CD4-positive, alpha-beta T cell treated with Interleukin-17A for 4 hours (primary cell): ENCODE data around the gene SMARCE1.
A peak's percentile ranks its signal among the peaks of the same experiment; 100 is the strongest.

Experiments
- DNase-seq: peaks from one replicate; pipeline ENCODE4 v3.0.0-alpha.2; 2020; ENCODE audit warnings: mixed read lengths

SMARCE1 gene

DNA sequence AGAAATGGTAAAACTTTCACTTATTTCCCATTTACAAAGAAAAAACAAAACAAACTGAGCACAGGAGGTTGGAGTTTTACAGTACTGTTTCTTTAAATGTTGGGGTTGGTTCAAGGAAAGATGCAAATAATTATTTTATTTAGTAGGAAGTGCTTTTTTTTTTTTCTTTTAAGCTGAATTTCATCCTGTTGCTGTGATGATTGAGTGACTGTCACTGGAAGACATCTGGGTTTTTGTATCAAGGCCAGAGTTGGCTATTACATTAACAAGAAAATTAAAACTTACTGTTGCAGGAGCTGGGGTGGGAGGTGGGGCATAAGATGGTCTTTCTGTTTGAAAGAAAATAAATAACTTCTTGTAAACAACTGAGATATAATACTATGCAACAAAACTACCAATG lies 2.3 kb downstream of the SMARCE1 start:
- DNase-seq = no peak

DNA sequence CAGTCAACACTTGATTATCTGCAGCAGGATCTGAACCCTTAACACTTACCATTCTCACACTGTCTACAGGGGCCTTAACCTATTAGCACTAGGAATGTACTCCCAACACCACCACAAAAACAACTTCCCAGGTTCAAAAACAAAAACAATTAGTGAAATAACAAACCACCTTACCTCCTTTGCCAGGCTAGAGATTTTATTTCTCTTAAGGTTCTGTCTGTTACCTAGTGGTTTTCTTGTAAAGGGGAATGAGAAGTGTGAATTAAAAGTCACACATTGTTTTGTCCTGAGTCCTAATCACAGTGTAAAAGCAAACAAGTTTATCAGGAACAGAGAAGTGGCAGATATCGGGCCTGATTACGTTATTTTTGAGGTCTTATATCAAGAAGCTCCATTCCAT lies 9.7 kb downstream of the SMARCE1 start:
- DNase-seq = no peak

DNA sequence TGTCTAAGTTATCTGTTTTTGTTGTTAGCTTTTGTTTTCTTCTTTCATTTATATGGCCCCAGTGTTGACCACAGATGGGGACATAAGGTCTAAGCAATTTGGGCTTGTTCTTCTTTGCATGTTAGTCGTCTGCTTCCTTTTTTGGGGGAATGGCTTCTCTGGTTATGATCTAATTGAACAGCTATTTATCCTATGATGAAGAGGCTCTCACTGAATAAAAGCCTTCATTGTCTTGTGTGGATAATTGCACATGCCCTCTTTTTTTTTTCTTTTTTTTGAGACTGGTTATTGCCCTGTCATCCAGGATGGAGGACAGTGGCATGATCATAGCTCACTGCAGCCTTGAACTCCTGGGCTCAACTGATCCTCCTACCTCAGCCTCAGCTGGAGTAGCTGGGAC lies 13.7 kb downstream of the SMARCE1 start:
- no peak for DNase-seq

DNA sequence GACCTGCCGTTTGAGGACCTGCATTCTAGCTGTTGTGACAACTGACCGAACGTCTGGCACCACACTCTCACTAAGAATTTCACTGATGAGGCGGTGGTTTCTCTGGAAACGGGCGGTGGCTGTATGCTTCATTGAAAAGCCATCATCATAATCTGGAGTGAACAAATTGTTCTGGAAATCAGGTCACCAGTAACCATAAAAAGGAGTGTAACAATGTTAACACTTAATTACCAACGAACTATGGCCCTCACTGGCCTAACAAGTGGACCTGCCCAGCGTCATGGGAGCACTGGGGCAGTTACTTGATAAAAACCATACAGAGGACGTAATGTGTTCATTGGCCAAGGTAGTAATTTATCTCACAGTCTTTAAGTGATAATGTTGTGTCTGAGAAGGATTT lies 15.4 kb downstream of the SMARCE1 start:
- no peak for DNase-seq

DNA sequence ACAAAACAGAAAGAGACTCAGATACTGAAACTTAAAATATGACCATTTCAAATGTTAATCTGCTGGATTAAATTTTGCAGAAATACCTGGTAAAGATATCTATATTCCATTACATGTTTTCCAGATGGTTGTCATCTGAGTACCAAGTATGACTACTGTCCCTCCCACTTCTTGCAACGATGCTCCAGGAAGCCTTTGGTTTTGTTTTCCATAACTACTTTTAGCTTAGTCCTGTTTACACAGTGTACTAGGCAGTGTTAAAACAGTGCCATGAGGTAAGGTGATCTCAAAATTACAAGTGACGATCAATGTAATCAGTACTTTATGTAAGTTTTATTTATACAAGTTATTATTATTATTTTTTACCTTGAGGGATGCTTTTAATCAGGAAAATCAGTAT lies 17.8 kb downstream of the SMARCE1 start:
- no peak for DNase-seq

DNA sequence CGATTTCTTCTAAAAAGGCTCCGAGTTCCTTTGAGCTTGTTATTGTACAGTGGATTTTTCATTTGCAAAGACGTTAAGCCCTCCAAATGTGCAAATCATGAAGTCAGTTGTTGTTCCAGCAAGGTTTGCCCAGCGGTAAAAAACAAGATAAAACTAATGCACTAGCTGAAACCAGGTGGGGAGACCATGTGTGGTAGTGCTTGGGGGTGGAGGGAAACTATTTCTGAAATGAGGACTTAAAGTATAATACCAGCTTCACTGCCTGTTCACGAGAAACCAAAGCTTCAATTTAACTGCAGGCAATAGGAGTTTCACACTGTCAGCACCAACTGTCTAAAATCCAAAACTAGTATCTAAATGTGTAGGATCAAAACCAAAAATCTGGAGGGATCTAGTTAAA lies 22.3 kb downstream of the SMARCE1 start:
- DNase-seq = no peak

DNA sequence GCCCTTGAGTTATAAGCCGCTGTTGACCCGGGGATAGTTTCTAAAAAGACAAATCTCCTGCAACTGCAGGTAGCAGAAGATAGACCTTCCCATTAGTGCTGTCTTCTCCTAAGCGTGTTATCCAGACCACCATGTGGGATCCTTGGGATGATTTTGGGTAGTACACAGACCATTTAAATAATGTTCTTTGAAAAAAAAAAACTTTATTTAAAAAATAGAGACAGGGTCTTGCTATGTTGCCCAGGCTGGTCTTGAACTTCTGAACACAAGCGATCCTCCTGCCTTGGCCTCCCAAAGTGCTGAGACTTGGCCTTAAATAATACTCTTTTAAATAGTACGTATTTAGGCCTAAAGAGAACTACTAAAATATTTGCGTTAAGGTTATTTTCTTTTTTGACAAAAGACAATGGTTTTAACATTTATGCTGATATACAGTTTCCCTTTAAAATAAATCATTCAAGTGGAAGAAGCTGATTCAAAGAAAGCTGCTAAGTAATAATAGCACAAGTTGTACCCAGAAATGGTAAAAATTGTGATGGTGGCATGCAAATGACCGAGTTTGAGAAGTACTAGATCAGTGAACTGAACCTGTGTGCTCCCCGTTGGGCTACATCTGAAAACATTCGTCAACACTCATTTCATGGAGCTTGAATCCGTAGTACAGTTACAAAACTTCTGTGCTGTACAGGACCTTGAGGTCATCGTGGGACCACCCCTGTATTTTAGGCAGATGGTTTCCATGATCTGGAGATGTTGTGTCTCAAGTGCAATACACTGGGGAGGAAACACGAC lies 24.0 kb downstream of the SMARCE1 start:
- DNase-seq = no peak

DNA sequence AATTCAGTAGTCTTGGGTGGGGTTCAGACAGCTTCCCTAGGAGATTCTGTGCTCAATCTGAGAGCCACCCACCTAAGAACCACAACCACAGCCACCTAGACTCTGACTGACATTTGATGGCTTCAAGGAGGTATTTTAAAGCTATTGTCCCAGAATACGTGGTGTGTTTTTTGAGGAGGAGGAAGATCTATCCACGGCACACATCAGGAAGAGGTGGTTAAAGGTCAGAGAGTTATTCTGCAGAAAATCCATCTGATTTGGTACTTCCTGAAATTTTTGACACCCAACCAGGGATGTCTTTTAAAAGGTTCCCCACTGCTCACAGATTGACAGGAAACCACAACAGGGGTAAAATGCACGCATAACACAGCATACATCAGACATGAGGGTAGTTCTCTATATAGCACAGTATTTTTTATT lies 25.1 kb downstream of the SMARCE1 start:
- DNase-seq = no peak

DNA sequence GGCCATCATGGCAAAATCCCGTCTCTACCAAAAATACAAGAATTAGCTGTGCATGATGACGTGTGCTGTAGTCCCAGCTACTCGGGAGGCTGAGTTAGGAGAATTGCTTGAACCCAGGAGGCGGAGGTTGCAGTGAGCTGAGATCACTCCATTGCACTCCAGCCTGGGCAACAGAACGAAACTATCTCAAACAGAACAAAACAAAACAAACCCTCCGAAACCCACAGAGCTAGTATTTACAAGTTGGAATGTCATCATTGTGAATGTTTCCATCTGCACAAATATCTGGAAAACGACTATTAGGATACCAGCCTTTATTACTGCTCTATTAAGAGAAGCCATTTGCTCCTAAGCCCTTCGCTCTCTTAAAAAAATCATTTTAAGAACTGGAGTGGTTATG lies 26.0 kb downstream of the SMARCE1 start:
- no peak for DNase-seq

DNA sequence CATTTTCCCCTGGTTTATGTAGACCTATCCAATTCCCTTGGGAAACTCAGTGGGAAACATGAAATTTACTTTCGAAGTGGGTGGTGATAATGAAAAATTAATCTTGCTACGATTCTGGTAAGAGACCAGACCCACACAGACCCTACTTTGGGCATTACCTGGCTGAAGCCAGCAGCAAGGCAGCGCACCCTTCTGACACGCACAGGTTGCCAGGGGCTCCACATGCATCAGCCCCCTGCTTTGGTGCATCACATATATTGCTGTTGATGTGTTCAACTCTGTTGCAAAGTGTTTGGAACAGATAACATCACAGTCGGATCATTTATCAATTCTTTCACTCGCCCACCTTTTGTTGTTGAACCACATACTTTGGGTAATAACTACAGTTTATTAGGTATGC lies 26.6 kb downstream of the SMARCE1 start:
- no peak for DNase-seq

DNA sequence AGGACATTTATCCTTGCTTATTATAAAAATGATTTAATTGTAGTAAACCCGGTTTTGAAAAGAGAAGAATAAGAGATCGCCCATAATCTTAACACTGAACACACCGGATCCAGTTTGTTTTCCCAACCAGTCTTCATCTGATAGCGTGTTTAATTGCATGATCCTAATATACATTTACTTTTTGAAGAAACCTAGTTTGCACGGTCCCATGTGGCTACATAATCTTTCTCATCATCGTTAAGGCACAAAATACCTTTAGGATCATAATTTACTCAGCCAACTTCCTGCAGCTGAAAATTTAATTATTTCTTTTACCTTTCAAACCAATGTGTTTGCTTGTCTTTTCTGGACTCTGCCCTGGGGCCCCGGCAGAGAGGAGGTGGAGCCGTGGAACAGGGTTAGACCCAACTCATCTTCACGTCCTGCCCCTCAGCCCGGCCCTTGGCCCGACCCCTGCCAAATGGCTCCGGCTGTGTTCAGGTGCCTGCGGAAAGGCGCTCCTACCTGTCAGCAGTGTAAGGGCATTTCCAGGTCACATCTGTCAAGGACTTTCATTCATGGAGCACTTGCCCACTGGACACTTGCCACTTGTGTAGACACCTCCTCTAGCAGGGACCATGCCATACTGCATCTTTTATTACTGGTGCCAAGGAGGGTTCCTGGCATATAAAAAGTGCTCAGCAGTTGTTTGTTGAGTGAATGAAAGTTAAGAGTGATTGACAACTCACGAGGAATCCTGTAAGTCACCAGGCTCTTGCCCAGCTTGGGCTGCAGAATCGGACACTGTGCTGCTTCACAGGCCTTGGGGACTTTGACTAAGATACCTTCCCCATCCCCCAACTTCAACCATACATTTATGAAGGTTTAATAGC lies 28.6 kb downstream of the SMARCE1 start:
- no peak for DNase-seq

DNA sequence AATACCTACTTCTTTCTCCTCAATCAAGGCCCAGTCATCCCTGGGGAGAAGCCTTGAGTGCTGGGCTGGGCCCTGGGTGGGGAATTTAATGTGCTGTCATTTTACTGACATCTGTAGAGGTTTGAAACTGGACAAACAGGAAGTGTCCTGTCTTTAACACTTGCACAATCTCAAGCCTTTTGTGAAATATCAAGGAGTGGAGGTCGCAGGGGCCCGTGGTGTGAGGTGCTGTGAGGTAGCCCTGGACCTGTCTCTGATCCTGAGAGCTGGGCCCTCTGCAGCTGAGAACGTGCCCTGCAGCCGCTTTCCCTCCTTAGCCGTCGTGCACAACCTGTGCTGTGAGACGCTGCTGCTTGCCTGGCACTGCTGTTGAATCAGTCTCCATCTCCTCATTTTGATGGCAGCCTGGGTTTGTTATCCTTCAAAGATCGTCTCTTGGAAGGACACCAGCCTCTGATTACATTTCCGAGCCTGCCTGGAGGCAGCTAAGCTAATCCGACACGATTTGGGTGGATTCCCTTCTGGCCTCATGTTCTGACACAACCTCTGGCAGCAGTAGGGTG lies 29.9 kb downstream of the SMARCE1 start:
- DNase-seq = no peak

DNA sequence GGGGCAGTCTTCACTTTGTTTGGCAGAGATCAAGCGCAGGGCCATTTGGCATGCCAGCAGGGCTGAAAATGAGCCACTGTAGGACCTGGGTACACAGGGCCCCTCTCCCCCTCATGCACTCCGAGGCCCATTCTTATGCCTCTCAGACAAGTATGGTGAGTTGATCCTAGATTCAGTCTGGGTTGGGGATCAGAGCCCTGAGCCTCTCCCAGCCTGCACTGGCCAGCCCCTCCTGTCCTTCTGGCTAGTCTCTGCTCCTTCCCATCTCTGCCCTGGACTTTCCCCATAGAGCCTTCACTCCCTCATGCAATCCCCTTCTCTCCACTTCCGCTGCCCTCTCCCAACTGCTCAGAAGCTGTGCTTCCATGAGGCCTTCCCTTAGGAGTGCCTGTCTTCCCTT lies 31.0 kb downstream of the SMARCE1 start:
- DNase-seq = no peak

DNA sequence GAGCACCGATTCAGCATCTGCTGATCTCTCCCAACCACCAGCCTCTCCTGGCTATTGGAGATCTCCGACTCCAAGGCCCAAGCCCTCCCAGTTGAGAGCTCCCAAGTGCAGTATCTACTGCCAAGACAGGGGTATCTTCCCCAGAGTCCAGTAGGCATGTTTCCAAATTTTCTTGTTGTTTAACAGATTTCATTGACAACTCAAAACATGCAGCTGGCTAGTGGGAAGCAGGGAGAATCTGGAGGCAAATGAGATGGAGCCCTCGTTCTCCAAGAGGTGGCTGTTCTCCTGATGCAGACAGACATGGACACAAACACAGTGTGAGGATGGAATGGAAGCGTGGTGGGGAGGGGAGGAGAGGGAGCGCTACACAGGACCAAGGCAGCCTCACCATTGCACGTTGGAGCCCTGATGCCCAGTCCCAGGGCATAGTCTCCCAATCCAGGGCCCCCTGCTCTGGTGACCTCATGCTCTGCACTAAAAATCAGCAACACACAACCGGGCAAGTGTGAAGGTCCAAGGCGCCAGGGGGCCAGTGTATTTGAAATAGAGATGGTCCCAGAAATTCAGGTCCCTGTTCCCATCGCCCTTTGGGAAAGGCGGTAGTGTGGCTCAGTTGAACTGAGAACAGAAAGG lies 31.7 kb downstream of the SMARCE1 start:
- DNase-seq = no peak

DNA sequence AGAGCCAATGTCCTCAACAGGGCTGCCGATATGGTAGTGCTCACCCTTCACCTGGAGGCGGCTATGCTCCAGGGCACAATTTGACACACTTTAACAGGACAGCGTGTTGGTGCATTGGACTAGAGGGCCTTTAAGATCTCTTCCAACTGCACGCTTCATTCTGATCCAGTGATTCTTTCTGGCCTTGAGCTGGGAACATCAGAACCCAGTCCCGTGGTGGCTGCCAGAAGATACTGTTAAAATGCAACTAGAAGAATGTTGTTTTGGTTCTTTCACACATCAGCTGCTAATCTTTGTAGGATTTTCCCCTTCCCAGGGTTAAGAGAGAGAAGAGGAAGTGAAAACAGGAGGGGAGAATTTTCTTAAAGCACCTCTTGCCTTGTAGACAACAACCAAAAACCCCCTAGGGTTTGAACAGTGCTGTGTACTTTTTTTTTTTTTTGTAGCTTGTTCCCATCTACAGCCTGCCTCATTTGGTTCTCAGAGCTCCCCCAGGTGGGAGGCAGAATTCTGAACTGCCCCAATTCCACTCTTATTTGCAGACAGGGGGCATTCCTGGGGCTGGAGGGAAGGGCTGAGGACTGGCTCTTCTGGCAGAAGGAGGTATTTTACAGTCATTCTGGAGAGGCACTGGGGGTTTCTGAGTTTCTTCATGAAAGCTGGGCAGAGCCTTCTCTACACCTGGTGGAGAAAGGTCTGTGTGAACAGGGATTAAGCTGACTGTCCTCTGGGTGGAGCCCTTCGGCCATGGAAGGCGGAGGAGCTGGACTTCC lies 32.4 kb downstream of the SMARCE1 start:
- peak; percentile 70 for DNase-seq

DNA sequence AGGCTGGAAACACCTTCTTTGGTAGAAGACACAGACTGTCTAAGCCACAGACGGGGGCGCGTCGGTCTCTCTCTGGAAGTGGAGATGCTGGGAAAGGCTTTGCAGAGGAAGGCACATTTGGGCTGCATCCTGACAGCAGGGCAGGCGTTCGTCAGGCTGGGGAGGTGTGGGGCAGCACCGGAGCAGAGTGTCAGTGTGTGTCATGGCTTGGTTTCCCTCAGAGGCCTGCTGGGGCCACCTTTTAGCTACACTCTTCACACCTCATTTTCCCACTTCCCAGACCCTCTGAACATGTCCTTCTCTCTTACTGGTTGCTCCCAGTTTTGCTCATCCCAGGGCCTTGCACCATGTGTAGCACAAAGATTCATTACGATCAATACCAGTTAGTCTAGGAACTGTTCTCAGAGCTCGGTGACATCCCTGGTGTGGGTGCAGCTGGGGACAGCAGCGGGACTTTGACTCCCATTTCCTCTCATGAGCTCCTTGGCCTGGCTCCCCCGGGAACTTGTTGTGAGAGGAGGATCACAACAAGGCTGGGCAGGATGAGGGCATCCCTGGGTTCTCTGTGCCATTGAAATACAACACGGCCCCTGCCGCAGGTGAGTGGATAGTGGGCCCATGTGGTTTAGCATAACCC lies 33.1 kb downstream of the SMARCE1 start:
- DNase-seq = no peak

DNA sequence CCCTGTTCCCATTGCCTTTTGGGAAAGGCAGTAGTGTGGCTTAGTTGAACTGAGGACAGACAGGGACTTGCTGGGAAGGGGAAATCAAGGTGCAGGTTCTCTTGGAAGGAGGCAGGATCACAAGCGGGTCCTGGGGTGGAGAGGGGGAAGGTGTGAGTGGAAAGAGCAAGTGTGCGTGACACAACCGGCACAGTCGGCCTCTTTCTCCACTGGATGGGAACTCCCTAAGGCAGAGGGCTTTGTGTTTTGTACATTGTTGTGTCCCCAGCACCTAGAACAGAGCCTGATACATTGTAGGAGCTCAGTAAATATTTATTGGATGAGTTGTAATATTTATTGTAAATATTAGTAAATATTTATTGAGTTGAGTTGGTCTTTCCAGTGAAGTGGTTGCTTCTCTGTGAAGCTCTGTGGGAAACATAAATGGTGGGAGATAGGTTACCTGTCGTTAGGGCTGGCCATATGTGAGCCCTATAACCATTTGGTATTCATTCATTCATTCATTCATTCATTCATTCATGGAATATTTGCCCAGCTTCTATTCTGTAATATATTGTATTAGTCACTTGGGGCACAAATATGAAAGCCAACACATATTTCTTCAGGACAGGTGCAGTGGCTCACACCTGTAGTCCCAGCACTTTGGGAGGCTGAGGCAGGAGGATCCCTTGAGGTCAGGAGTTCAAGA lies 34.0 kb downstream of the SMARCE1 start:
- DNase-seq = peak; percentile 9

DNA sequence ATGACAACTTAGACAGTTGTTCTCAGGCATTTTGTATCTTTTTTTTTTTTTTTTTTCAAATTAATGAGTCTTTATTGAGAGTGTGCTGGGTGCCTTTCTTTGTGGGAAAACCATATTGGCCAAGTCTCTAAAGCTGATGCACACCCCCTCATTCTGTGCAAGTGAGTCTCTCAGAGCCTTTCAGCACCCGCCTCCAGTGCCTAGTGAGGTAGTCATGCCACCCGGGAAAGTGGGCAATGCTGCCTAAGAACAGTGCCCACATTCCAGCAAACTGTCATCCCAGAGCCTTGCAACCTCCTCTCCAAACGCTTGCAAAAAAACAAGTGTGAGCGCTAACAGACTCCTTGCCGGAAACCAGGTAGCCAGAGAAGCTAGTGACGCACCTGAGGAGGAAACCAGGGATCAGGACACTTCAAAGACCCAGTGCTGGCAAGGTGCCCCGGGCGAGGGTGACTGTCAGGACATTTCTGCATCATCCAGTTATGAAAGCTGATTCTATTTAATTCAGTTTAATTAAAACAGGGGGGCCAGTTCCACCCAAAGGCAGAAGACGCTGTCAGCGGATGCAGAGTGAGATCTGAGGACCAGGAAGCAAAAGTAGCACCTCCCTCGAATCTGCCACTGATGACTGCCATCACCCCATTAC lies 34.9 kb downstream of the SMARCE1 start:
- peak; percentile 96 for DNase-seq

DNA sequence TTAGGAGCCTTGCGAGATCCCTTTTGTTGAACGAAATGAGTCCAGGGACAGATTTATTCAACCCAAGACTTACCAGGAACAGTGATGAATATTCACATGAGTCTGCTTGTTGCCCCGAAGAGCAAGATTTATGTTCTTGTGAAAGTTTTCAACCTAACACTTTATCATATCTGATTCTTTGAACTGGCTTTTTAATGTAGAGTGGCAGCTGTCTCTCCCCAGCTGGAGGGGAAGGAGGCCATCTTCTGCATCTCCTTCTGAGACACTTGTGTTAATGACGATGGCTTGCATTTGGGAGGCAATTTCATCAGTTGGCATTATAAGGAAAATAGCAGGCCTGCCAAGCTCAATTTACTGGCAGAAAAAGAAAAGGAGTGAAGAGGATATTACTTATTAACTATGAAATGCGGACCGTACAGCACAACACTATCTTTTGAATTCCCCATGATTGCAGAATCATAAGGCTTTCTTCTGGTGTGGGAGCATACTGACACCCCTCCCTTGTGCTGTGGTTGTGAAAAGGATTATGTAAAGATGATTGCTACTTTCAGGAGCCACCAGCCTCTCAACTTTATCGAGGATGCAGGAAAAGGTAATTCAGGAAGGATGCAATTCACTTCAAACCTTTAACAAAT lies 35.7 kb downstream of the SMARCE1 start:
- peak; percentile 28 for DNase-seq

DNA sequence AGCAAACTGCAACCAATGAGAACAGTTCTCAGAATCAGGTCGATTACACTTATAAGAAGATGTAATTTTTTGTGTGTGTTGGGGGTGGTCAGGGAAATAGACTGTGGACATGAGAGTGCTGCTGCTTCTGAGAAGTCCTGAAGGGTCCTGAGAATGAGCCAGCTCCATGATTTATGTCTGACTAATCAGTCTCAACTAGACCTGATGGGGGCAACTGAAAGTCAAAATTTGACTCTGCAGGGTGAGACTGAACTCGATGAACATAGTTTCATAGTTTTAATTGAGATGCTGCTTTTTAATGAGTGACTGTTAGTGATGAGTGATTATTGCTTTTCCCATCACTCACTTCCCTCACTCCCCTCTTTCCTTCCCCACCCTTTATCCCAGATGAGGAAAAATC lies 37.3 kb downstream of the SMARCE1 start:
- DNase-seq = peak; percentile 15
